ENCODE results near the gene BRSK2.

BRSK2 gene

DNA sequence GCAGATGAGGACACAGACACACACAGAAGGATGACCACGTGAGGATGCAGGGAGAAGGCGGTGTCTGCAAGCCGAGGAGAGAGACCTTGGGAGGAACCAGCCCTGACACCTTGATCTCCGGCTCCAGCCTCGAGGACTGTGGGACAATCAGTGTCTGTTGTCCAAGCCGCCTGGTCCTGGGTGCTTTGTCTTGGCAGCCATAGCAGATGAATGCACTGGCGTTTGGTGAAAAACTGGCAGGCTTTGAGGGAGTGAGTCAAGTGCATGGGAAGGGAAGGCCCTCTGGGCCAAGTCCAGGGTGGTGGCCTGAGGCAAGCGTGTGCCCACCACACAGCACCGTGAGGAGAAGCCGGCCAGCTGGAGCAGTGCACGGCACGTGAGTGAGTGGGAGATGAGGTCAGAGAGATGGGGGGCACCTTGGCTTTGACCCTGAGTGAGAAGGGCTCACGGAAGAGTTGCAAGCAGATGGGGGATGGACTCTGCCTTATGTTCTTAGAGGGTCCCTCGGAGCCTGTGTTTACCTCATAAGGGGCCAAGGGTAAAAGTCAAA, 12.4 kb upstream of the BRSK2 start:
- DNase-seq: no peak

DNA sequence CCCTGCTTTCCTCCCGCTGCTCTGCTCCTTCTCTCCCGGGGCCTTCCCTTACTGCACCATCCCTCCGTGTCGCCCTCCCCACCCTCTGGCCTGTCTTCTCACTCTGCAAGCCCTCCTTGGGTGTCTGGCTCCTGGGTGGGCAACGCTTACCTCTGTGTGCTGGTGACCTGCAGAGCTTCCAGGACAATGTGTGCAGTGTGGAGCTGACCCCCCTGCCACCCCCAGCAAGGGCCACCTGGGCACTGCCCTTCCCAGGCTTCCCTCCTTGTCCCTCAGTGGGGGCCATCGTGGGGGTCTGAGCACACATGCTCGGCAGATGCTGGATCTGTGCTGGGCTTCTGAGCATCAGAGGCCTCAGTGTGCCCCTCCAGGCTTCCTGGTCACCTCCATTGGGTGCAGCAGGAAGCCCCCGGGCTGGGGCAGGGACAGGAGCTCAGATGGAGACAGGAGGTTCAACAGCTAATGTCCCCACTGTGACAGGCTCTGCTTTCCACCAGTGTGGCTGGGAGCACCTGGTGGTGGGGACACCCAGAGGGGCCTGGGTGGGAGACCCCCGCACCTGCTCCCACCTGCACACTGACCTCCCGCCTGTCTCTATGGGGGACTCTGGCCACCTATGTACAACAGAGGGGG, 7.8 kb upstream of the BRSK2 start:
- no peak for DNase-seq

DNA sequence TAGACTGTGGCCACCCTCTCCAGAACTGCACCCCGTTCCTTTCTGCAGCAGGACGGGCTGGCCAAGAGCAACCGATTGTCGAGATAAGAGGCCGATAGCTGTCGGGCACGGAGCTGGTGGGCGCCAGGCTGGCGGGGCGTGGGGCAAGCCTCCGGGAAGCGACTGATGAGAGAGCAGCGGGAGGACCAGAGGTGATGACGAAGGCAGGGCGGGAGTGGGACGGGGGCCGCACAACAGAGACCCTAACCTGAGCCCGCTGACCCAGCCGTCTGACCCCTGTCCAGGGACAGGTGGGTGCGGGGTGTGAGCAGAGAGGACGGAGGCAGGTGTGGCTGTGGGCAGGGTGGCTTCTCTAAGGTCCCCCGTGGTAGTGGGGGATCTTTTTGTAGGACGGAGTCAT, 7.3 kb upstream of the BRSK2 start:
- no peak for DNase-seq

DNA sequence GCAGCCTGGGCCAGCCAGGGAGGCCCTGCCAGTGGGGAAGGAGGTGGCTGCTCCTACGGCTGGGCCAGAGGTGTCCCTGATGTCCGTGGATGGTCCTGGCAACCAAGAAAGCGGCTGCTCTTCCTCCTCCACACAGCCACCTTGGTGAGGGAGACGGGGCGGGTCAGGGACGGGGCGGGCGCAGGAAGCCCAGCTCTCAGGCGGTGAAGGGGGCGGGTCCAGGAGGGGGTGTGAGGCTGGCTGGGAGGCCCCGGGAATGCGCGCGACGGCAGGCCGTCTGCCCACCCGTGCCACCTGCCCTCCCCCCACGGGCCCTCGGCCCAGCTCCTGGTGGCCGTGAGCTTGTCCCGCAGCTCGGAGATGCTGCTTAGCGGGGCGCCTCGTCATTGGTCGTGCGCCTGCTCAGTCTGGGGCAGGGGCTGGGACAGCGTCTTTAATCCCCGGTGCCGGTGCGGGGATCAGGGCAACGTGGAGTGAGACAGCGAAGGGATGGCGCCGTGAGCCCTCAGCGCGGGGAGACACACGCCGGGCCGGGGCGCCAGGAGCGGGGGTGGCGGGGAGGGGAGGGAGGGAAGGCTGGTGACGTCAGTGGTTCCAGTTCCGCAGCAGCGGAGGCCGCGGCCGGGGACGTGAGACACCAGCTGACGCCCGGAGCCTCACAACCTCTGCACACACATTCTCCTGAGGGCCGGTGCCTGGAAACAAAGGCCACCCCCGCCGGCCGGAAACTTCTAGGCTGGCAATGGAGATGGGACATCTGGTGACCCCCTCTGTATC, 6.7 kb upstream of the BRSK2 start:
- DNase-seq: peak; percentile 92

DNA sequence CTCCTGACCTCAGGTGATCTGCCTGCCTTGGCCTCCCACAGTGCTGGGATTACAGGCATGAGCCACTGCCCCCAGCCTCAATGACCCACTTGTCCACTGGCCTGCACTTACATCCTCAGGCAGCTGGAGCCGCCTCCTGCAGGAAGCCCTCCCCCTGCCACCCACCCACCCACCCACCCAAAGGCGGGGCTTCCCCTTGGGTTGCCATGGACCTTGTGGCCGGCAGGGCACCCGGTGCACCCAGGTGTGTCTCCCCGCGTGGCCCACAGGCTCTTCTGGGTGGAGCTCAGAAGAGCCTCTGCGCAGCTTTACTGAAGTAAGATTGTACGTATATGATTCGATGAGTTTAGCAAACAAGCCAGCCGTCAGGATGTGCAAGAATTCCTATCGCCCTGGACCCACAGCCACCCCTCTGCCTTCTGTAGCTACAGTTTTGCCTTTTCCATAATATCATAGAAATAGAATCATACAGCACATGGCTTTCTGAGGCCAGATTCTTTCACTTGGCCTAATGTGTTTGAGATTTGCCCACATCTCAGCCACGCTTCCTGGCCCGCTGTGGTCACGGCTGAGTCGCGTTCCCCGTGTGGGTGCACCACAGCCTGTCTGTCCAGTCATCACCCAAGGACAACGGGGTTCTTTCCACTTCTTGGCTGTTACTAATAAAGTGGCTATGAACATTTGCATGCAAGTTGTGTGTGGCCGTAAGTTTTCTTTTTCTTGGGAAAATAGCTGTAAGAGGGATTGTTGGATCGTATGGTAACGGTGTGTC, 5.3 kb upstream of the BRSK2 start:
- DNase-seq: peak; percentile 37

DNA sequence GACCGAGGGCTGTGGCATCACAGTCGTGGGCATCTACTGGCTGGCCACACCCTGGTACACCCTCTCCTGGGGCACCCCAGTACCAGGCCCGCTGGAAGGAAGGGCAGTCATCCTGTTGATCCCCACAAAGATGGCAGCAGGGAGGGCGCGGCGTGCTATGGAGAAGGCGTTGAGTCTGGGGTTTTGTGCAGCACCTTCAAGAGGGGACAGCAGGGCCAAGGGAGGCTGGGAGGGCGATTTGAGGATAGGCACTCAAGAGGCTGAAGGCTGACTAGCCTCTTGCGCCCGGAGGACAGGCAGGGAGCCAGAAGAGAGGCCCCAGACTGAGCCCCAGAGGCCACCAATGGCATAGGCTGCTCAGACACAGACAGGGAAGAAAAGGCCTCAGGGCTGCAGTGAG, 2.2 kb upstream of the BRSK2 start:
- no peak for DNase-seq

DNA sequence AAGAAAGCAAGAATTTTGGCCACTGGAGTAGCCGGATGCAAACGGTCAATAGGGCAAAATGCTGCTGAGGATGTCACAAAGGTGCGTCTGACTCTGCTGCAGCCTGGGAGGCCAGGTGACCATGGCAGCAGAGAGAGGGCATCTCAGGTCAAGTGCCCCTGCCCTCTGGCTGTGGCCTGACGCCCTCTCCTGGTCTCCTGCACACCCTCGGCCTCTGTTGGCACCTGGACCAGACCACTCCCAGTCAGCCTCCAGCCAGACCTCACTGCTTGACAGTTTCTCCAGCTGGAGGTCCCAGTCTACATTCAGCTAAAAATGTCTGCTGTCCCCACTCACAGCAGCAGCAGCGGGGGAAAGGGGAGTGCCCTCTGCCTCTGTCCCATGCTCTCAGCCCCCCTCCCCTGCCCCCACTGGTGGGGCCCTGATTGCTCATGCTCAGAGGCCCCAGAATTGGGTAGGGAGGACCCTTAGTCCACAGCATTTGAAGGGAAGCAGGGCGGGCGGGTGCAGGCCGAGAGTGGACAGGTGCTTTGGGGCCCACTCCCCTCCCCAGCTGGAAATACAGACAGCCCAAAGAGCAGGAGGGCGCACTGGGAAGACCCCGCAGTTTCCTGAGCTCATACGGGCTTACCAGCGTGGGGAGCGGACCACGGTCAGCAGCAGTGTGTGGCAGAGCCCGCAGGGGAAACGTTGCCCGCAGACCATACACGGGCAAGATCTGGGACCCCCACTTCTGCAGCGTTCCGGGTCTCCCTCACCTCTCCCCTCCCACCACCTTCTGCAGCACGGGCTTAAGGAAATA, 1.6 kb upstream of the BRSK2 start:
- no peak for DNase-seq

DNA sequence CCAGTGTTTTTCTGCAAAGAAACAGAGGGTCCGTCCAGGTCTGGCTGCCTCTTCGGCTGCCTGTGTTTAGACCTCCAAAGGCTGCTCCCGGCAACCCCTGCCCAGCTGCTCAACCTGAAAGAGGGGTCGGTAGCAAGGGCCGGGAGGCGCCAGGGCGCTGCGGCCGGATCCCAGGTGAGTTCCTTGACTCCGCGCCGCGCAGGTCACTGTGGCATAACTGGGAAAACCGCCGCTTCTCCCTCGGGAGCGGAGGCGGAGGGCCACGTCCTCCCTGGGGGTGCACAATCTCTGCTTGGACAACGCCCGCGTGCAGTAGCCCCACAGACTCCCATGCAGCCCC, 1.0 kb upstream of the BRSK2 start:
- DNase-seq: no peak

DNA sequence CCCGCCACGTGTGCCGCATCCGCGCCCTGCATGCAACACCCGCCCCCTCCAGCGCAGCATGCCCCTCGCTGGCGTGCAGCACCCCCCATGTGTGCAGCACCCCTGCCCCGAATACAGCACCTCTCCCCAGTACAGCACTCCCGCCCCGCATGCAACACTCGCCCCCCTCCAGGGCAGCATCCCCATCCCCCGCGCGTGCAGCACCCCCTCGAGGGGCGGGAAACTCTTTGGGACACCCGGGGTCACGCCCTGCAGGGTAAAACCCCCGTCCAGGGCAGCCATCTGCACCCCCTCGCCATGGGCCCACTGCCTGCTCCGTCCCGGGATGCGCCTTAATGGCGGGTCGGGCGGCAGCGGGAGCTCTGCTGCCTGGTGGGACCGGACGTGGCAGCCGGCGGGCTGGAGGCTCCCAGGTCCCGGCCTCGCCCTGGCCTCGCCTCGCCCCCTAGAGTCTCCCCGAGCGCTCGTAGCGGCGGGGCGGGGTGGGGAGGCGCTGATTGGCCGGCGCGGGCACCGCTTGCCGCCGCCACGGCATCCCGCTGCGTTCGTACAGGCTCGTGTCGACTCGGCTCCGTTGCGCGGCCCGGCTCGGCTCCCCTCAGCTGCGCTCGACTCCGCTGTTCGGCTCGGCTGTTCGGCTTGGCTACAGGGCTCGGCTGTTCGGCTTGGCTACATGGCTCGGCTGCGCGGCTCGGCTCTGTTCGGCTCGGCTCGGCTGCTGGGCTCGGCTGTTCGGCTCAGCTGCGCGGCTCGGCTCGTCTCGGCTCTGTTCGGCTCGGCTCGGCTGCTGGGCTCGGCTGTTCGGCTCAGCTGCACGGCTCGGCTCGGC, 417 bp upstream of the BRSK2 start:
- DNase-seq: peak; percentile 98

DNA sequence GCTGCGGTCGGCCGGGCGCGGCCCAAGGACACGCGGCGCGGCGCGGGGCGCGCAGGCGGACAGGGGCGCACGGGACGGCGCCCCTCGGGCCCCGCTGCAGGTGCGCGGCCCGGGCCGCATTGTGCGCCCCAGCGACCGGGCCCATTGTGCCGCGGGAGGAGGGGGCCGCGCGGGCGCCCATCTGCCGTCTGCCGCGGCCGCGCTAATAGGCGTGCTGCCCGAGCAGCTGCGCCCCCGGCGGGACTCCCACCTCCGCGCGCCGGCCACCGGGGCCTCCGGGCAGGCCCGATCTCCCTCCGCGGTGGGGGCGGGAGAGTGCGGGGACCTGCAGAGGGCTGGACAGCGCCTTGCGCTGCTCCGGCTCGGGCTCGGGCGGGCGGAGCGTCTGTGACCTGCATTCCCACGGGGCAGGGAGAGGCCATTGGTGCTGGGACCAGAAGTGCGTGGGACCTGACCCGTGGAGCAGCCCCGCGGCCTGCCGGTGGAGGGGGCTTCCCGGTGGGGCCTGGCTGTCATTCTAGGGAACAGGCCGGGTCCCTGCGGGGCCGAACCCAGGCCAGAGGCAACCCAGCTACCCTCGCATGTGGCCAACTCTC, 933 bp downstream of the BRSK2 start:
- DNase-seq: no peak

DNA sequence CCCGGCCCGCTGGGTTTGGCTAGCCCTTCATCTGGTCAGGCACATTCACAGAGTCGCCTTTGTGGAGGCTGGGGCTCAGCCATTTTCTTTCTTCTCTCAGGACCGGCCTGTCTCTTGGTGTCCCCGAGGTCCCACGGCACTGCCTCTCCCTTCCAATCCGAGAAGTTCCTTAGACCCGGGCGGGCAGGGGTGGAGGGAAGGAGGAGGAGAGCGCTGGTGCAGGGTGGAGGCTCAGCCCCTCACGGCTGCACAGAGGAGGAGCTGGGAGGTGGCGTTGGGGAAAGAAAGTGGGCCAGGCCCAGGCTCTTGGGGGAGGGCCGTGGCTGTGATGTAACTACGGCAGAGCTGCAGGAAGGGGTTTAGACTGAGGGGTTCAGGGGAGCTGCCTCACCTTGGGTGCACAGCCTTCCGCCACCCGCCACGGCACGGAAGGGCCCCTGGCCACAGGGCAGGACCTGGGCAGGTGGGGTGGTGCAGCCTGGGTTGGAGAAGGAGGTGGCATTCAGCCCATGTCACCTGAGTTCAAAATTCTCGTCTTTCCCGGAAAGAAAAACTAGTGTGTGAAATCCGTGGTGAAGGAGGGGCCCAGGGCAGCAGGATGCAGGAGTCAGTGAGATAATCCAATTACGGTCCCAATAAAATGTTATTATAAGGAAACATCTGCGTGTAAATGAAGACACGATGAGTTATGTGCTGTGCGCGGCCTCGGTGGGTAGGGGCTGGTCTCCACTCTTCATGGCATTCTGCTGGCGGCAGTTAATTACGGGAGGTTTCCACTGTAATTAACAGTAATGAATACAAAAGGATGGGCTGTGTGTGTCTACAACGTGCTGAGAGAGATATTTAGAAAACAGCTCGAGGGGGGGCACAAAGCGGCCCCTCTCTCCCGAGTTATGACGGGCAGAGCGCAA, 1.7 kb downstream of the BRSK2 start:
- no peak for DNase-seq

DNA sequence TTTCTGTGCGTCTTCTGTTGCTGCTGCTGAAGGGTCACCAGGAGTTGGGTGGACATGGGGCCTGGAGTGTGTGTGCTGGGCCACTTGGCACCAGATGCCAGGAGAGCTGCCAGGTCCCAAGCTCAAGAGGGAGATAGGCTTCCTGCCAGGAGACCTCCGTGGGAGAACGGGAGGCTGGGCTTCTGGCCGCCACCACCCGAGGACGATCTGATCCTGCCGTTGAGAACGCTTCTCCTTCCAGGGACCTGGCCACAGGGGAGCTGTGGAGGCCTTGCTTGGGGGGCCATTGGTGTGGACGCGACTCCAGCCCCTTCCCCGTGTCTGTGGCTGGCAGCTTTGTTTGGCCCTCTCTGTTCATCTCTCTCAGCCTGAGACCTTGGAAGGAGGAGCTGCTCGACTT, 2.4 kb downstream of the BRSK2 start:
- DNase-seq: no peak

DNA sequence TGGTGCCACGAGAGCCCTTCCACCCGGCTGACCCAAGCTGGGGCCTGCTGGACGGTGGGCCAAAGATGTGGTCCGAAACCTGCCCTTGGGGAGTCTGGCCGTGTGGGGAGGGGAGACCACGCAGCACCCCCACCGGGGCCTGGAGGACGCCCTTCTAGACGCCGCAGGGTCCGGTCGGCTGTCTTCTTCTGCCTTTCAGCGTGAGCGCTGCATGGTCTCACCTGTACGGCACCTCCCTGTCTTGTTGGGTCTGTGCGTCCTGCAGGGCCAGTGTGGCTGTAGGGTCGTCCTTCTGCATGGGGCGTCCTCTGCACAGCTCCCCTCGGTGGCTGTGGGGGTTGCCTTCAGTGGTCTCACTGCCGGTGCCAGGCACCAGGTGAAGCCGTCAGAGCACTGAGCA, 2.8 kb downstream of the BRSK2 start:
- DNase-seq: no peak

DNA sequence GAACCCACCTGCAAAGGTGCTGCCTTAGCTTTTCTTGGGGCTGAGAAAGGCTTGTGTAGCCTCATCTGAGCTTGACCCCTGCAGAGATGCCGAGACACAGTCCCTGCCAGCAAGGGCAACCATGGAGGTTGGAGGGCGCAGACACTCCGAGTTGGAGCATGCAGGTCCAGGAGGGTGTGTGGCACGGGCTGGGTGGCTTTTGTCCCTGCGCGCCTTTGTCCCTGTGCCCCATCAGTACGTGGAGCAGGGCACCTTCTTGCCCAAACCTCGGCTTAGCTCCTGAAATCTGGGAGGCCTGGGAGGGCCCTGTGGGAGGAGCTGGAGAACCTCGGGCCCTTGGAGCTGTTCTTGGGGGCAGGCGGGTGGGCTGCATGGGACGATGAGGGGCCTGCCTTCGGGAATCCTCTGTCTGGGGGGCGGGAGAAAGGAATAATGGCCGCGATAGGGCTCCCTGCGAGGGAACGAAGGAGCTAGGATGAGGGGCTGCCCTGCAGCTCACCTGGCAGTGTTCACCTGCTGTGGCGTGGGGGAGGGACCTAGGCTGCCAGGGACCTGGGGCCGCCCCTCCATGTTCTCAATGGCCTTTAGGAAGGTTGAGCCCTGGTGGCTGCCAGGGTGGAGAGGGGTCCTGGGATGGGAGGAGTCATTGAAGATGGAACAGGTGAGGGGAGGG, 3.4 kb downstream of the BRSK2 start:
- no peak for DNase-seq

DNA sequence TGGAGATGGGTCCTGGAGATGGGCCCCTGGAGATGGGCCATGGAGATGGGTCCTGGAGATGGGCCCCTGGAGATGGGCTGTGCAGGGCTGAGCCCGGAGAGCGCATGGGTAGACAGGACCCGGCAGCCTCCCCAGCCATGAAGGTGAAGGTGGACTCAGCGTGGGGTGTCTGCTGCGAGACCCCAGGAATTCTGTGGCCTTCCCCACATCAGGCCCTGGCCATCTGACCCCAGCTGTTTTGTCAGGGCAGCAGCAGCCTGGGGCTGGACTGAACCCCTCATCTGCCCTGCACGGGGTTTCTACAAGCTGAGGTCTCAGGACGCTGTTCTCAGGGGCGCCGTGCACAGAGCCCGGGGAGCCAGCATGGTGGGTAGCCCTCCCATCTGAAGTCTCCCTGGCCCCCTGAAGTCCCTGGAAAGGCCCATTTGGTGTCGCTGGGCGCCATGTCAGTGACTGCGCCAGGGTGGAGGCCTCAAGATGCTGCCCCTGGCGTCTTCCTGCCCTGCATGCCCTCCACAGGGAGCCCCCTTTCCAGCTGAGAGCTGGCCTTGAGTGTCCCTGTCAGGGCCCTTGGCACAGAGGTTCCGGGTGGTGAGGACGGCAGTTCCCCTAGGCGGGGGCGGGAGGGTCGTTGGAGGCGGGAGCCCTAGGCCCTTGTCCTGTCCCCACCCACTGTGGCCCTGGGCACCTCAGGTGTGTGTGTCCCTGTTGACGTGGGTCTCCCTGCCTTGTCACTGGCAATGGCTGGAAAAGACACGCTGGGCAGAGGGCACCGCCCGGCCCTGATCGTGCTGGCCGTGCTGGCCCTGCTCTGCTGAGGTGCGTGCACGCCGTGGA, 5.4 kb downstream of the BRSK2 start:
- no peak for DNase-seq

DNA sequence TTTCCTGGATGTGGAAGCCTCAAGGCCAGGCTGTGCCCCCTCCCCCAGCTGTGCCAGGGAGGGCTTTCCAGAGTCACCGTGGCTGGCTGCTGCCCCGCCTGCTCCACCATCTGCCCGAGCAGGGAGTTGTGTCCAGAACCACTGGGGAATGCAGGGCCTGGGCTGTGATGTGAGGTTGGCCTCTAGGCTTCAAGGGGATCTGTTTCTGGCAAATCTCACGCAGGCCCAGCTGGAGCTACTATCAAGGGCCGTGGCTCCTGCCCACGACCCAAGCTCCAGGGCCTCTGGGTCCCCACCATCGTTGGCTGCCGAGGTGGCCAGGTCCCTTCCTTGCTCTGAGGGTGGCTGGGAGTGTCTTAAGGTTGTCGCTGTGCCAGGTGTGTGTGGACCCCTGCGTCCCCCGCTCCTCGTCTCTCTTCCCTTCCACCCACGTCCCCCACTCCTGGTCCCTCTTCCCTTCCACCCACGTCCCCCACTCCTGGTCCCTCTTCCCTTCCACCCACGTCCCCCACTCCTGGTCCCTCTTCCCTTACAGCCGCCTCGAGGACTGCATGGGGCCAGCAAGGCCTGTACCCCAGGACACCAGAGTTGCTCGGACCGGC, 6.1 kb downstream of the BRSK2 start:
- DNase-seq: no peak

DNA sequence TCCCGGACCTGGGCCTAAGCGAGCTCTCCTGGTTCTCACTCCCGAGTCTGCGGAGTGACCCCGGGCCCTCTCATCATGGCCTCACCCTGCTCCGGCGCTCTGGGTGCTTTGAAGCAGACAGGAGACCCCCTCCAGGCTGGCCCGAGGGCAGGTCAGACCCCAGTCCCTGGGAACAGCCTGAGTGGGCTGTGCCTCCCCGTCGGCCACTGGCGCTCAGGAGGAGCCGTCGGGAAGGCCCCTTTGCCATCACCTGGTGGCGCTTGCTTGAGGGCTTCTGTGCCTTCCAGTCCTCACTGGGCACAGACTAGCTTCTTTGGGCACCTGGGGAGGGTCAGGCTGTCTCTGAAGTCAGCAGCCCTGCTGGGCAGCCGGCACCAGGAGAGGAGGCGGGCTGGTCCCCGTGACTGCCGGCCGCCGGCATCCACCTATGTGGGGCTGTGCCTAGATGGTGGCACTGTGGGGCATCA, 6.7 kb downstream of the BRSK2 start:
- no peak for DNase-seq

DNA sequence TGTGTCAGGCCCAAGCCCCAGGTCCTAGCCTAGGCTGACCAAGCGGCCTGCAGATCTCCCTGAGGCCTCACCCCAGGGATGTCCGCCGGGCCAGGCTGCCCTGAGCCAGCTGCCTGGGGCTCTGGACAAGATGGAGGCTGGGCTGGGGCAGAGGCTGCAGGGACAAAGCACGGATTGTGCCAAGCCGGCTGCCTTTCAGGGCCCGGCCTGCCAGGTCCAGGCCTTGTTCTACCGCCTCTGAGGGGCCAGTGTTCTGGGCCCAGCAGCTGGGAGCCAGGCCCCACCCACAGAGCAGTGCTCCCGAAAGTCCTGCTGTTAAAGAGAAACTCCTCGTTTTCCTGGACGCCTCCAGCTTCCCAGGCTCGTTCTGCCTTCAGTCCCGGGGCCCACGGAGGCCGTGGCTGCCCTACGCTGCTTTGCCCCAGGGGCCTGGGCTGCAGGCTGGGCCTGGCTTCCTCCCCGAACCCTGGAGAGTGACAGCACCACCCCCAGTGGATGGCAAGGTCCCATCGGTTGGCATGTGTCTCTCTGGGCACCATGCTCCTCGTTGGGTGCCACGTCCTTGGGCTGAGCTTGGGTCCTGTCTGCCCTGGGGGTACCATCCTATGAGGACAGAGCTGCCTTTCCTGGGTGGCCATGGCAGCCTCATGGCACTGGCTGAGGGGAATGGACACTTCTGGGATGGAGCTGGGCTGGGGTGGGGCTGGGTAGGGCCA, 7.6 kb downstream of the BRSK2 start:
- no peak for DNase-seq
